ENCODE data around the gene IGSF9.
"Not testable (repeated sequence)": the region's sequence is repeated elsewhere in the genome, so short reads cannot be mapped to it uniquely, and the experiment has no call there.

The IGSF9 gene

GRCh38 chr1:159911326-159912070, 33.9 kb downstream of the IGSF9 start:
- TF ChIP-seq CTCF (IDR thresholded peaks at IDR 0.05; ENCODE audit: low read length, missing control alignments) = no peak
- no peak for DNase-seq (ENCODE audit: low read depth)
- H3K4me3 ChIP-seq (replicated peaks; ENCODE audit: low read depth, low read length) = no peak overlapping the region

GRCh38 chr1:159908031-159908940, 37.1 kb downstream of the IGSF9 start:
- TF ChIP-seq CTCF (IDR thresholded peaks at IDR 0.05; ENCODE audit: low read length, missing control alignments) = no peak
- no peak for DNase-seq (ENCODE audit: low read depth)
- no peak overlapping the region for H3K4me3 ChIP-seq (replicated peaks; ENCODE audit: low read depth, low read length)

GRCh38 chr1:159906960-159907359, 38.5 kb downstream of the IGSF9 start:
- DNase-seq (ENCODE audit: low read depth) = no peak
- H3K4me3 ChIP-seq (replicated peaks; ENCODE audit: low read depth, low read length) = no peak overlapping the region
- no peak for TF ChIP-seq CTCF (IDR thresholded peaks at IDR 0.05; ENCODE audit: low read length, missing control alignments)

GRCh38 chr1:159904036-159904435, 41.4 kb downstream of the IGSF9 start:
- not testable (repeated sequence) for H3K4me3 ChIP-seq (replicated peaks; ENCODE audit: low read depth, low read length); DNase-seq (ENCODE audit: low read depth)

GRCh38 chr1:159902541-159902940, 42.9 kb downstream of the IGSF9 start:
- H3K4me3 ChIP-seq (replicated peaks; ENCODE audit: low read depth, low read length) = no peak overlapping the region
- no peak for TF ChIP-seq CTCF (IDR thresholded peaks at IDR 0.05; ENCODE audit: low read length, missing control alignments)

GRCh38 chr1:159900755-159901360, 44.6 kb downstream of the IGSF9 start:
- DNase-seq (ENCODE audit: low read depth) = no peak
- TF ChIP-seq CTCF (IDR thresholded peaks at IDR 0.05; ENCODE audit: low read length, missing control alignments) = no peak
- no peak overlapping the region for H3K4me3 ChIP-seq (replicated peaks; ENCODE audit: low read depth, low read length)

More at GRCh38 chr1:159902541-159902940, 42.9 kb downstream of the IGSF9 start:
- DNase-seq (ENCODE audit: low read depth) = no peak

GRCh38 chr1:159900086-159900680, 45.2 kb downstream of the IGSF9 start, which contains the start of gene CFAP45:
TSS of gene CFAP45 (minus strand) at chr1:159900165. CDS start at chr1:159900098, 67 bp downstream.
- no peak within 1 kb of the TSS for H3K4me3 ChIP-seq (replicated peaks; ENCODE audit: low read depth, low read length)
- TF ChIP-seq CTCF (IDR thresholded peaks at IDR 0.05; ENCODE audit: low read length, missing control alignments) = no peak
- DNase-seq (ENCODE audit: low read depth) = peak; percentile 82

- DNase-seq (ENCODE audit: low read depth); H3K4me3 ChIP-seq (replicated peaks; ENCODE audit: low read depth, low read length): not testable (repeated sequence)
Measured at GRCh38 chr1:159899634-159900033, 45.8 kb downstream of the IGSF9 start.
